GM18505 (cell line): ENCODE measurements around the gene SSU72.

Experiments used
- ATAC-seq: cut with Tn5 transposase; IDR thresholded peaks from one replicate; pipeline ENCODE4 v1.9.1; 2021; ENCODE audit not compliant: unreplicated experiment
- POLR2A ChIP-seq: IDR thresholded peaks from 4 replicates; pipeline ENCODE4 v1.6.1; 2011; ENCODE audit warnings: borderline replicate concordance; ENCODE audit not compliant: insufficient read depth, insufficient read length; ENCODE audit errors: extremely low read depth

The SSU72 gene

GRCh38 chr1:1604374-1605033, 29.8 kb upstream of the SSU72 start:
- TF ChIP-seq POLR2A = no peak
- ATAC-seq = no peak

GRCh38 chr1:1603671-1604373, 29.2 kb upstream of the SSU72 start:
- TF ChIP-seq POLR2A = no peak
- no peak for ATAC-seq

GRCh38 chr1:1602968-1603506, 28.4 kb upstream of the SSU72 start:
- ATAC-seq = no peak
- no peak for TF ChIP-seq POLR2A

- ATAC-seq = no peak
- TF ChIP-seq POLR2A = no peak
Observed at GRCh38 chr1:1602304-1602967, 27.8 kb upstream of the SSU72 start.

- no peak for ATAC-seq
- no peak for TF ChIP-seq POLR2A
Observed at GRCh38 chr1:1601564-1602303, 27.1 kb upstream of the SSU72 start.

- ATAC-seq = no peak
- no peak for TF ChIP-seq POLR2A
Observed at GRCh38 chr1:1600861-1601563, 26.3 kb upstream of the SSU72 start.

- no peak for ATAC-seq
- no peak for TF ChIP-seq POLR2A
Observed at GRCh38 chr1:1599935-1600860, 25.5 kb upstream of the SSU72 start, which contains the start of gene FNDC10. Gene FNDC10, minus strand, starts transcription at chr1:1600135. Its CDS starts 120 bp downstream, at chr1:1600015.

- no peak for TF ChIP-seq POLR2A
- no peak for ATAC-seq
Observed at GRCh38 chr1:1599030-1599934, 24.6 kb upstream of the SSU72 start.

- TF ChIP-seq POLR2A = no peak
- no peak for ATAC-seq
Observed at GRCh38 chr1:1598720-1599029, 24.0 kb upstream of the SSU72 start.

GRCh38 chr1:1598051-1598719, 23.5 kb upstream of the SSU72 start:
- no peak for ATAC-seq
- TF ChIP-seq POLR2A = no peak
